Testis (tissue), 2 donors: ENCODE data around the gene ERCC1.
"Not testable (repeated sequence)": the region's sequence is repeated elsewhere in the genome, so short reads cannot be mapped to it uniquely, and the experiment has no call there.

Experiments used
- CTCF ChIP-seq, 3 experiments: fragments of 450-650 bp in 2 of 3; fragments of 200-600 bp in 1 of 3; sonication (generic) in 1 of 3; IDR thresholded peaks; one replicate each; pipeline ENCODE4 v1.5.1; 2016 to 2019; ENCODE audit warnings: antibody characterized with exemption in 3 of 3, mild to moderate bottlenecking in 2 of 3, moderate library complexity in 1 of 3
- POLR2A ChIP-seq: fragments of 450-650 bp; IDR thresholded peaks from one replicate; pipeline ENCODE4 v1.6.1; 2017; ENCODE audit warnings: antibody characterized with exemption, mild to moderate bottlenecking, moderate library complexity

- not testable (repeated sequence) for TF ChIP-seq CTCF (IDR thresholded peaks at IDR 0.05); POLR2A
Measured at GRCh38 chr19:45432543-45432942, 8.8 kb upstream of the ERCC1 start.
